HepG2 (cell line): Measurements from ENCODE around the gene NT5C3B. TPM values are rescaled to one million over a fixed set of nuclear protein-coding genes. Genes with fewer than 3 reads are reported as not detected.
"Not testable (repeated sequence)": the region's sequence is repeated elsewhere in the genome, so short reads cannot be mapped to it uniquely, and the experiment has no call there.

ENCODE experiments used
- ATAC-seq: fragments of 200-7000 bp; cut with Tn5 transposase; 3 replicates; pipeline ENCODE4 v1.9.1; 2020; ENCODE audit warnings: mild to moderate bottlenecking, moderate library complexity
- BruUV-seq: library from RNA; stranded (reverse); fragments of 400-500 nt; replicated peaks from 2 replicates; lab custom pipeline; 2021; lab: Mats Ljungman, UMichigan
- CTCF ChIA-PET: fragments of 300-600 bp; formaldehyde crosslinking; extraction: SDS; loops from one replicate; lab custom pipeline; 2021; ENCODE audit warnings: low total read pairs, inconsistent platforms, low intra/inter-chr PET ratio; lab: Yijun Ruan, JAX
- POLR2A ChIA-PET: fragments of 350-600 bp; sonication (Branson Sonifier 250); formaldehyde crosslinking; loops from one replicate; lab custom pipeline; 2020; ENCODE audit warnings: antibody characterized with exemption, inconsistent platforms; lab: Yijun Ruan, JAX
- DNase-seq: peaks from one replicate; pipeline ENCODE4 v3.0.0-alpha.2; 2015; ENCODE audit warnings: low spot score
- FAIRE-seq: peaks from 3 replicates; lab custom pipeline; 2011; peaks lifted over from hg19 to GRCh38; lab: Jason Lieb, UNC
- H2AFZ ChIP-seq: one replicate; pipeline ENCODE4 v1.6.1; 2011; ENCODE audit warnings: low read length, inconsistent platforms
- H3K27ac ChIP-seq: fragments of 300-600 bp; 3 replicates; pipeline ENCODE4 v1.8.0; 2011; ENCODE audit warnings: mixed run types, mild to moderate bottlenecking, mixed read lengths, low read length, inconsistent platforms; ENCODE audit not compliant: insufficient read depth; ENCODE audit errors: extremely low read length
- H3K27me3 ChIP-seq, 2 experiments: fragments of 200-600 bp in 1 of 2; 2 replicates in 1 of 2; 3 replicates in 1 of 2; pipeline versions ENCODE4 v1.6.0 to v1.8.0; 2011; ENCODE audit warnings: low read length in 2 of 2, mild to moderate bottlenecking in 2 of 2, moderate library complexity in 2 of 2, inconsistent platforms in 1 of 2; ENCODE audit not compliant: insufficient read depth in 2 of 2, control insufficient read depth in 1 of 2
- H3K36me3 ChIP-seq, 2 experiments: fragments of 200-600 bp in 1 of 2; replicated peaks in 1 of 2; 2 replicates in 1 of 2; 3 replicates in 1 of 2; pipeline versions ENCODE4 v1.5.1 to v1.8.0; 2011; ENCODE audit warnings: low read length in 2 of 2, inconsistent platforms in 1 of 2; ENCODE audit not compliant: insufficient read depth in 2 of 2, control insufficient read depth in 1 of 2
- H3K4me1 ChIP-seq: 2 replicates; pipeline ENCODE4 v1.5.1; 2012; ENCODE audit warnings: low read length, inconsistent platforms; ENCODE audit not compliant: insufficient read depth
- H3K4me2 ChIP-seq: 2 replicates; pipeline ENCODE4 v1.6.0; 2011; ENCODE audit warnings: low read depth, low read length, inconsistent platforms
- H3K4me3 ChIP-seq, 3 experiments: fragments of 200-600 bp in 1 of 3; sonication (generic), shearing (Covaris generic) in 1 of 3; replicated peaks in 1 of 3; 2 replicates each; pipeline ENCODE4 v1.5.1; 2011 to 2016; ENCODE audit warnings: low read length in 3 of 3, inconsistent platforms in 2 of 3, low read depth in 2 of 3, mild to moderate bottlenecking in 2 of 3, control low read depth in 1 of 3, mixed read lengths in 1 of 3; ENCODE audit not compliant: insufficient read depth in 1 of 3
- H3K79me2 ChIP-seq: one replicate; pipeline ENCODE4 v1.6.1; 2011; ENCODE audit warnings: low read length, inconsistent platforms; ENCODE audit not compliant: insufficient read depth
- H3K9ac ChIP-seq: 2 replicates; pipeline ENCODE4 v1.6.0; 2011; ENCODE audit warnings: mild to moderate bottlenecking, low read depth, low read length, inconsistent platforms; ENCODE audit not compliant: insufficient read depth
- H3K9me3 ChIP-seq: 2 replicates; pipeline ENCODE4 v1.5.1; 2012; ENCODE audit warnings: mild to moderate bottlenecking, low read length
- H4K20me1 ChIP-seq: 2 replicates; pipeline ENCODE4 v1.6.0; 2011; ENCODE audit warnings: inconsistent platforms, mild to moderate bottlenecking, low read length, moderate library complexity; ENCODE audit not compliant: insufficient read depth
- IKZF5 ChIP-seq: IDR thresholded peaks from 2 replicates; pipeline ENCODE4 v1.6.1; 2018; ENCODE audit warnings: missing genetic modification reagents, mild to moderate bottlenecking, missing compliant biosample characterization
- WGBS: methylation state at CpG from one replicate; pipeline ENCODE4 v1.1.6; 2017; ENCODE audit warnings: low lambda C conversion rate; 5-methylcytosine and 5-hydroxymethylcytosine counted together
- in situ Hi-C: cut with HindIII; loops from 2 replicates; pipeline ENCODE4 v1.10.0; 2017; ENCODE audit warnings: low pct_unique_long_range_greater_than_20kb; ENCODE audit not compliant: extremely low pct_ligation_motif_present
- intact Hi-C: fragments of 100-400 bp; cut with micrococcal nuclease; formaldehyde crosslinking; loops from one replicate; pipeline ENCODE4 v1.10.0; 2022; ENCODE audit not compliant: unreplicated experiment
- polyA plus RNA-seq, 8 experiments: library from polyadenylated mRNA; depleted of rRNA in 3 of 8; stranded (reverse) in 7 of 8; unstranded in 1 of 8; fragments of >200 nt; fragmentation: Illumina TruSeq in 4 of 8; extraction: Trizol in 4 of 8; gene quantifications; 2 replicates each; pipeline versions ENCODE4 v1.2.1 to v1.2.3, GENCODE V29; 2011 to 2016; ENCODE audit warnings: low read depth in 4 of 8, missing spikeins in 1 of 8, mixed read lengths in 1 of 8; ENCODE audit not compliant: insufficient read depth in 1 of 8
- total RNA-seq, 5 experiments: library from RNA; depleted of rRNA; stranded (reverse); fragments of >200 nt; fragmentation: Illumina TruSeq; extraction: Trizol; gene quantifications; 2 replicates each; pipeline ENCODE4 v1.2.3, GENCODE V29; 2016; ENCODE audit warnings: low read depth in 1 of 5

The NT5C3B gene
- total and polyA plus RNA-seq, 2 of the 13 experiments (the other 11 are each of a cell fraction or from before 2014, with no cell fraction given) = 104 to 126 TPM

GRCh38 chr17:41860254-41860931, 24.4 kb upstream of the NT5C3B start:
- H3K4me1 ChIP-seq = peaks cover 47% of the 10 kb centered on the region
- in situ Hi-C loops = no loop called here
- H3K36me3 ChIP-seq = no peaks in the 10 kb centered on the region
- H2AFZ ChIP-seq = no peak overlapping the region
- no peak for TF ChIP-seq IKZF5 (CRISPR knock-in tag)
- no peak for ATAC-seq
- no peak overlapping the region for H3K4me3 ChIP-seq
- POLR2A ChIA-PET = interaction anchor here (1.4 kb wide), 1 partner anchor 10 kb away, joined by 3 read pairs; no protein-coding TSS in a partner anchor
- FAIRE-seq = no peak
- H4K20me1 ChIP-seq = peaks cover 31% of the 10 kb centered on the region
- no peak overlapping the region for H3K27ac ChIP-seq
- no peak for DNase-seq
- CTCF ChIA-PET = no interaction called here
- BruUV-seq = no TSS peak
- intact Hi-C loops = loop anchor here (10.0 kb wide), 1 partner anchor 46 kb away; the partner anchor contains the start of genes FKBP10 and P3H4
- peaks cover 74% of the 10 kb centered on the region for H3K79me2 ChIP-seq
- H3K9ac ChIP-seq = no peak overlapping the region
- H3K4me2 ChIP-seq = no peak overlapping the region
- H3K27me3 ChIP-seq = no peaks in the 10 kb centered on the region; a peak in 1 of 5 replicates
- no peaks in the 10 kb centered on the region for H3K9me3 ChIP-seq
- WGBS = 92% methylated on average over 3 of the region's 3 CpGs

GRCh38 chr17:41851382-41851781, 15.3 kb upstream of the NT5C3B start:
- CTCF ChIA-PET = not testable (repeated sequence)

More at GRCh38 chr17:41851382-41851781, 15.3 kb upstream of the NT5C3B start:
- Histone ChIP-seq H3K79me2 (peaks cover 42% of the 10 kb centered on the region), H3K36me3 (peaks cover 20 to 44% of the 10 kb centered on the region in 2 experiments)
- in situ Hi-C loops, DNase-seq, H3K27ac ChIP-seq, H3K4me3 ChIP-seq, H3K9ac ChIP-seq, H3K4me1 ChIP-seq, H3K4me2 ChIP-seq, H3K9me3 ChIP-seq, H4K20me1 ChIP-seq, ATAC-seq, H2AFZ ChIP-seq, BruUV-seq, intact Hi-C loops, H3K27me3 ChIP-seq, FAIRE-seq: not testable (repeated sequence)
- 97% methylated on average over 14 of the region's 14 CpGs for WGBS
- POLR2A ChIA-PET = interaction anchor here (0.5 kb wide), 1 partner anchor 1274 kb away, joined by 3 read pairs; the partner anchor contains the start of gene BRCA1
